ENCODE data around the gene LIMK2.

LIMK2 gene

GRCh38 chr22:31326877-31327276 lies 114.8 kb downstream of the LIMK2 start:
- in situ Hi-C loops (cut with MboI; ENCODE audit: low sequenced_read_pairs), result no loop called here

- in situ Hi-C loops (cut with MboI; ENCODE audit: low sequenced_read_pairs), result no loop called here
Observed at GRCh38 chr22:31327806-31328543, 115.9 kb downstream of the LIMK2 start.

- in situ Hi-C loops (cut with MboI; ENCODE audit: low sequenced_read_pairs), result no loop called here
Observed at GRCh38 chr22:31328544-31328960, 116.5 kb downstream of the LIMK2 start.

- in situ Hi-C loops (cut with MboI; ENCODE audit: low sequenced_read_pairs), result no loop called here
Observed at GRCh38 chr22:31329029-31329428, 116.9 kb downstream of the LIMK2 start.
